ENCODE results near the gene HNRNPUL1.

DNA sequence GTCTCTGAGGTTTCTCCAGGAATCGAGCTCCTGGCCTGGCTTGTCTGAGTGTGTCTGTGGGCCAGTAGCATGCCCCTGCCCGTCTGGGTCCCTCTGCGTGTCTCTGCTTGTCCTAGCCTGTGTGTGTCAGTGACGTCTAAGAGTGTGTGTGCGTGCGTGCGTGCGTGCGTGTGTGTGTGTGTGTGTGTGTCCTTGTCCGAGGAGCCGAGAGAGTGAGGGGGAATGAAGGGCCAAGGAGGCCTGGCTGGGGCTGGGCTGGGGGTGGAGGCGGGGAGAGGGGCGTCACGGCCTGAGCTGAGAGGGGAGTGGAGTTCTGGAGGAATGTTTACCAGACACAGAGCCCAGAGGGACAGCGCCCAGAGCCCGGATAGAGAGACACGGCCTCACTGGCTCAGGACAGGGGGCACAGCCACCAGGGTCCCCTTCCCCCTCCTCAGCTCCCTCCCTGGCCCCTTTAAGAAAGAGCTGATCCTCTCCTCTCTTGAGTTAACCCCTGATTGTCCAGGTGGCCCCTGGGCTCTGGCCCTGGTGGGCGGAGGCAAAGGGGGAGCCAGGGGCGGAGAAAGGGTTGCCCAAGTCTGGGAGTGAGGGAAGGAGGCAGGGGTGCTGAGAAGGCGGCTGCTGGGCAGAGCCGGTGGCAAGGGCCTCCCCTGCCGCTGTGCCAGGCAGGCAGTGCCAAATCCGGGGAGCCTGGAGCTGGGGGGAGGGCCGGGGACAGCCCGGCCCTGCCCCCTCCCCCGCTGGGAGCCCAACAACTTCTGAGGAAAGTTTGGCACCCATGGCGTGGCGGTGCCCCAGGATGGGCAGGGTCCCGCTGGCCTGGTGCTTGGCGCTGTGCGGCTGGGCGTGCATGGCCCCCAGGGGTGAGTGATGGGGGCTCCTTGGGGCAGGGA lies 45.3 kb upstream of the HNRNPUL1 start, which contains the start of gene AXL:
- TF ChIP-seq FOXK2 (IDR thresholded peaks at IDR 0.05), result no peak
- TF ChIP-seq ZNF384 (IDR thresholded peaks at IDR 0.05), result no peak
- TF ChIP-seq BHLHE40 (IDR thresholded peaks at IDR 0.05; ENCODE audit: borderline replicate concordance), result no peak
- no peak for TF ChIP-seq LEF1 (IDR thresholded peaks at IDR 0.05; ENCODE audit: borderline replicate concordance)
- TF ChIP-seq FOXM1 (IDR thresholded peaks at IDR 0.05; ENCODE audit: borderline replicate concordance), result no peak
- no peak for TF ChIP-seq L3MBTL2 (conservative IDR thresholded peaks at IDR 0.05)
- TF ChIP-seq TARDBP (IDR thresholded peaks at IDR 0.05), result no peak
- TF ChIP-seq NFRKB (IDR thresholded peaks at IDR 0.05), result no peak
- TF ChIP-seq ELF4 (IDR thresholded peaks at IDR 0.05), result no peak
- TF ChIP-seq, protein P1, sequence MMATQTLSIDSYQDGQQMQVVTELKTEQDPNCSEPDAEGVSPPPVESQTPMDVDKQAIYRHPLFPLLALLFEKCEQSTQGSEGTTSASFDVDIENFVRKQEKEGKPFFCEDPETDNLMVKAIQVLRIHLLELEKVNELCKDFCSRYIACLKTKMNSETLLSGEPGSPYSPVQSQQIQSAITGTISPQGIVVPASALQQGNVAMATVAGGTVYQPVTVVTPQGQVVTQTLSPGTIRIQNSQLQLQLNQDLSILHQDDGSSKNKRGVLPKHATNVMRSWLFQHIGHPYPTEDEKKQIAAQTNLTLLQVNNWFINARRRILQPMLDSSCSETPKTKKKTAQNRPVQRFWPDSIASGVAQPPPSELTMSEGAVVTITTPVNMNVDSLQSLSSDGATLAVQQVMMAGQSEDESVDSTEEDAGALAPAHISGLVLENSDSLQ (IDR thresholded peaks at IDR 0.05), result no peak
- TF ChIP-seq SUZ12 (IDR thresholded peaks at IDR 0.05), result no peak
- no peak for TF ChIP-seq SP1 (IDR thresholded peaks at IDR 0.05)
- no peak for TF ChIP-seq ARNT (IDR thresholded peaks at IDR 0.05)

Measured in HEK293T (cell line).